ENCODE measurements around the gene LCN10. TPM values are rescaled to one million over a fixed set of nuclear protein-coding genes. Genes with fewer than 3 reads are reported as not detected.

Gene LCN10
- total and polyA plus RNA-seq, 2 donors (not counting 3 experiments of a cell fraction or from before 2014, with no cell fraction given): not detected

GRCh38 chr9:136697146-136697820, 45.5 kb downstream of the LCN10 start:
- TF ChIP-seq MYC (IDR thresholded peaks at IDR 0.05; ENCODE audit: low read depth, low read length) (no peak), POLR2AphosphoS5 (IDR thresholded peaks at IDR 0.05; ENCODE audit: insufficient read depth, low read depth, low read length) (no peak), CTCF (IDR thresholded peaks at IDR 0.05; ENCODE audit: extremely low read depth in 1 of 2, insufficient read depth in 1 of 2, low read depth in 1 of 2, low read length in 2 of 2) (no peak), EZH2 (IDR thresholded peaks at IDR 0.05; ENCODE audit: borderline replicate concordance, low read depth, low read length, severe bottlenecking) (no peak), FOS (IDR thresholded peaks at IDR 0.05; ENCODE audit: borderline replicate concordance, insufficient read depth, low read length) (no peak), JUN (IDR thresholded peaks at IDR 0.05; ENCODE audit: borderline replicate concordance, insufficient read depth, insufficient read length, low read depth) (no peak), GATA2 (IDR thresholded peaks at IDR 0.05; ENCODE audit: insufficient read depth, insufficient read length, low read depth, low read length) (no peak)
- TF ChIP-seq, protein P1, sequence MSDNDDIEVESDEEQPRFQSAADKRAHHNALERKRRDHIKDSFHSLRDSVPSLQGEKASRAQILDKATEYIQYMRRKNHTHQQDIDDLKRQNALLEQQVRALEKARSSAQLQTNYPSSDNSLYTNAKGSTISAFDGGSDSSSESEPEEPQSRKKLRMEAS (IDR thresholded peaks at IDR 0.05; ENCODE audit: insufficient read depth, insufficient read length): no peak
- H3K9me1 ChIP-seq (replicated peaks; ENCODE audit: control insufficient read depth, extremely low read depth, insufficient read depth, low read length): no peaks in the 10 kb centered on the region
- dilution Hi-C loops (cut with MboI; ENCODE audit: extremely low pct_ligation_motif_present, low sequenced_read_pairs) (no loop called here), intact Hi-C loops (cut with micrococcal nuclease) (no loop called here)
- BruUV-seq (replicated peaks): no TSS peak
- no peak overlapping the region for H3K27ac ChIP-seq (ENCODE audit: insufficient read depth, low read depth, low read length)
- CTCF ChIA-PET: interaction anchor here (1.0 to 1.3 kb wide), 2 partner anchors 10 to 31 kb away, joined by 3 to 5 read pairs; partner anchors contain the start of gene AGPAT2
- no peaks in the 10 kb centered on the region for H3K79me2 ChIP-seq (ENCODE audit: control insufficient read depth, insufficient read depth, low read length)
- H3K9ac ChIP-seq (replicated peaks; ENCODE audit: extremely low read depth, insufficient read depth, low read length): no peak overlapping the region
- H3K9me3 ChIP-seq (replicated peaks; ENCODE audit: control insufficient read depth, insufficient read depth, low read length): no peaks in the 10 kb centered on the region
- peaks cover 6% of the 10 kb centered on the region for H3K4me1 ChIP-seq (ENCODE audit: control insufficient read depth, extremely low read depth, insufficient read depth, low read length)
- DNase-seq (ENCODE audit: low read depth, low spot score): no peak
- no peaks in the 10 kb centered on the region for H3K36me3 ChIP-seq (ENCODE audit: control insufficient read depth in 2 of 2, extremely low read depth in 1 of 2, insufficient read depth in 2 of 2, low read length in 2 of 2)
- no peak overlapping the region for H3K4me3 ChIP-seq (replicated peaks in 1 of 3; ENCODE audit: insufficient read depth in 1 of 3, low read depth in 1 of 3, low read length in 3 of 3)
- FAIRE-seq: no peak
- POLR2A ChIA-PET: no interaction called here
- no peaks in the 10 kb centered on the region for H4K20me1 ChIP-seq (replicated peaks; ENCODE audit: control insufficient read depth, extremely low read depth, insufficient read depth, low read length)
- no peak overlapping the region for H2AFZ ChIP-seq (ENCODE audit: low read depth, low read length)
- no peak overlapping the region for H3K4me2 ChIP-seq (ENCODE audit: insufficient read depth, low read length)
- peaks cover 5 to 6% of the 10 kb centered on the region in 2 experiments for H3K27me3 ChIP-seq (ENCODE audit: control insufficient read depth in 2 of 2, insufficient read depth in 2 of 2, low read length in 2 of 2)
